NCI-H748 (cell line): ENCODE data around the gene CSF1.
"Not testable (repeated sequence)": the region's sequence is repeated elsewhere in the genome, so short reads cannot be mapped to it uniquely, and the experiment has no call there.

Experiments
- DNase-seq: peaks from one replicate; lab custom pipeline; 2025; ENCODE audit not compliant: unreplicated experiment; lab: John Stamatoyannopoulos, UW

Gene CSF1

GRCh38 chr1:109910123-109910962 is at the start of gene CSF1:
Gene CSF1, plus strand, starts transcription at chr1:109910849. Its CDS starts 175 bp downstream, at chr1:109911024.
- peak; percentile 68 for DNase-seq

- not testable (repeated sequence) for DNase-seq
These were observed 49.0 kb upstream of the CSF1 start for GRCh38 chr1:109861616-109862015.

GRCh38 chr1:109863667-109864046 is 47.0 kb upstream of the CSF1 start:
- DNase-seq = no peak

- no peak for DNase-seq
These were observed 46.4 kb upstream of the CSF1 start for GRCh38 chr1:109864047-109864822.

GRCh38 chr1:109864930-109865612 is 45.6 kb upstream of the CSF1 start:
- DNase-seq = no peak

- DNase-seq = no peak
These were observed 44.6 kb upstream of the CSF1 start for GRCh38 chr1:109866071-109866470.

GRCh38 chr1:109873278-109874175 is 37.1 kb upstream of the CSF1 start:
- no peak for DNase-seq

- DNase-seq = no peak
These were observed 36.2 kb upstream of the CSF1 start for GRCh38 chr1:109874445-109874844.

GRCh38 chr1:109875874-109876273 is 34.8 kb upstream of the CSF1 start:
- DNase-seq = no peak

- no peak for DNase-seq
These were observed 33.9 kb upstream of the CSF1 start for GRCh38 chr1:109876617-109877316.

GRCh38 chr1:109877317-109877771 is 33.3 kb upstream of the CSF1 start:
- DNase-seq = no peak

- no peak for DNase-seq
These were observed 32.9 kb upstream of the CSF1 start for GRCh38 chr1:109877776-109878175.

- DNase-seq = no peak
These were observed 32.0 kb upstream of the CSF1 start for GRCh38 chr1:109878531-109879104.

GRCh38 chr1:109879371-109879770 is 31.3 kb upstream of the CSF1 start:
- not testable (repeated sequence) for DNase-seq

- no peak for DNase-seq
These were observed 30.6 kb upstream of the CSF1 start for GRCh38 chr1:109879881-109880525.

- no peak for DNase-seq
These were observed 29.4 kb upstream of the CSF1 start for GRCh38 chr1:109880971-109881894.

GRCh38 chr1:109881906-109882287 is 28.8 kb upstream of the CSF1 start:
- DNase-seq = no peak
